Calu3 (cell line): ENCODE measurements around the gene NRG3. TPM values are rescaled to one million over a fixed set of nuclear protein-coding genes. Genes with fewer than 3 reads are reported as not detected.

Experiments
- BruUV-seq: library from RNA; stranded (reverse); fragments of 400-500 nt; replicated peaks from 2 replicates; lab custom pipeline; 2021; lab: Mats Ljungman, UMichigan
- CTCF ChIA-PET: fragments of 300-600 bp; sonication (Branson Sonifier 250); formaldehyde crosslinking; loops from one replicate; lab custom pipeline; 2022; ENCODE audit warnings: antibody characterized with exemption; lab: Charles Lee
- DNase-seq: peaks from one replicate; pipeline ENCODE4 v3.0.0; 2022
- H3K27ac Mint-ChIP-seq: one replicate; pipeline ENCODE4 v1.8.0; 2022; ENCODE audit warnings: mixed read lengths; ENCODE audit not compliant: unreplicated experiment
- H3K27me3 Mint-ChIP-seq: one replicate; pipeline ENCODE4 v1.8.0; 2022; ENCODE audit warnings: mixed read lengths; ENCODE audit not compliant: unreplicated experiment
- H3K36me3 Mint-ChIP-seq: one replicate; pipeline ENCODE4 v1.8.0; 2022; ENCODE audit warnings: mild to moderate bottlenecking, moderate library complexity, mixed read lengths; ENCODE audit not compliant: insufficient read depth, unreplicated experiment
- H3K4me1 Mint-ChIP-seq: one replicate; pipeline ENCODE4 v1.8.0; 2022; ENCODE audit warnings: mild to moderate bottlenecking, low read depth, mixed read lengths; ENCODE audit not compliant: unreplicated experiment
- H3K4me3 Mint-ChIP-seq: one replicate; pipeline ENCODE4 v1.8.0; 2022; ENCODE audit warnings: mild to moderate bottlenecking, low read depth, moderate library complexity, mixed read lengths; ENCODE audit not compliant: unreplicated experiment
- H3K9me3 Mint-ChIP-seq: one replicate; pipeline ENCODE4 v1.8.0; 2022; ENCODE audit warnings: low read depth, mixed read lengths; ENCODE audit not compliant: unreplicated experiment
- CTCF ChIP-seq: fragments of 200-600 bp; IDR thresholded peaks from one replicate; pipeline ENCODE4 v1.8.0; 2022; ENCODE audit warnings: antibody characterized with exemption; ENCODE audit not compliant: unreplicated experiment
- intact Hi-C: fragments of 100-400 bp; cut with micrococcal nuclease; formaldehyde crosslinking; loops from one replicate; pipeline ENCODE4 v1.10.0; 2022; ENCODE audit not compliant: unreplicated experiment
- total RNA-seq: library from RNA; stranded (reverse); gene quantifications from 2 replicates; pipeline ENCODE4 v1.2.3, GENCODE V29; 2022

The NRG3 gene
- total RNA-seq, 1 experiment from 2014 or later, result 46.3 TPM

DNA sequence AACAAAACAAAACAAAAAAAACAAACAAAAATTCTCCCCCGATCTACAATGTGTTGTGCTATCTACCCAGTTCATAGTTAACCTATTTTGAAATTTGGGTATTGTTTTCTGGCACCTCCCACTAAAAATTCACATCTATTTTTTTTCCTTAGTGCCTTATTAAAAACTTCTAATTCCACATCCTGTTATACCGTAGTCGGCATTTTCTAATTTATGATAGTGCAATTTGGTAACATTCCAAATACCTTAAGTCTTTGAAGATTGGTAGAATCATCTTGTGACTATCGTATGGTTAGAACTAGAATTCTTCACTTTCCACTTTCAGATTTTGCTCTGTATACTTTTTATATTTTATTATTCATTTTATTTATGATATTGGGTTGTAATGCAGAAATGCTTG lies 4.5 kb upstream of the NRG3 start:
- no TSS peak for BruUV-seq
- Mint-ChIP-seq H3K4me1 (peaks cover 65% of the 10 kb centered on the region), H3K9me3 (no peaks in the 10 kb centered on the region), H3K27ac (no peak overlapping the region), H3K27me3 (no peaks in the 10 kb centered on the region), H3K36me3 (peaks cover 46% of the 10 kb centered on the region), H3K4me3 (no peak overlapping the region)
- intact Hi-C loops, result no loop called here
- CTCF ChIA-PET, result no interaction called here
- no peak for TF ChIP-seq CTCF
- DNase-seq, result no peak

DNA sequence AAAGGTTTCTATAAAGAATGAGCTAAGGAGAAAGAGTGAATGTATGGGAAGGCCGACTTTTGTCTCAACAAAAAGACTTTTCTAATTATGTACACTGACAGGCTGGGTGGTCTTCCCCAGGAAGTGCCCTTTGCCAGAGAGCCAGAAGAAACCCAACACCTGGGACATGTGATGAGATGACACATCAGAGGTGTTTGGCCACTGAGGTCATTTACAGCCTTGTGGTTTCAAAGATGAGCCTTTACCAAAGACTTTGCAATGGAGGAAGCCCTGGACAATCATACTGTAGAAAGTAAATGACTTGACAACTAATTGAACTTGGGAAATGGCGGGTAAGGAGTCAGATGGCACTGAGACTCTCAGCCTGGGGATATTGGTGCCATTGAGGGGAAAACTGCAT lies 3.4 kb upstream of the NRG3 start:
- no peak for DNase-seq
- Mint-ChIP-seq H3K27me3 (no peaks in the 10 kb centered on the region), H3K4me1 (peaks cover 54% of the 10 kb centered on the region), H3K36me3 (peaks cover 51% of the 10 kb centered on the region), H3K27ac (peak overlapping the region; percentile 71), H3K4me3 (no peak overlapping the region), H3K9me3 (no peaks in the 10 kb centered on the region)
- no TSS peak for BruUV-seq
- intact Hi-C loops, result no loop called here
- no peak for TF ChIP-seq CTCF
- CTCF ChIA-PET, result interaction anchor here (0.9 kb wide), 1 partner anchor 9 kb away, joined by 3 read pairs; no protein-coding TSS in a partner anchor

GRCh38 chr10:81872206-81872862 lies 2.7 kb upstream of the NRG3 start:
- peak overlapping the region; percentile 33 for H3K4me3 Mint-ChIP-seq
- CTCF ChIA-PET, result interaction anchor here (0.5 to 0.9 kb wide), 2 partner anchors 8 to 1063 kb away, joined by 3 read pairs; no protein-coding TSS in a partner anchor
- peaks cover 52% of the 10 kb centered on the region for H3K36me3 Mint-ChIP-seq
- peak; percentile 55 for DNase-seq
- H3K27me3 Mint-ChIP-seq, result no peaks in the 10 kb centered on the region
- no TSS peak for BruUV-seq
- H3K9me3 Mint-ChIP-seq, result no peaks in the 10 kb centered on the region
- intact Hi-C loops, result no loop called here
- TF ChIP-seq CTCF, result no peak
- peak overlapping the region; percentile 71 for H3K27ac Mint-ChIP-seq
- peaks cover 46% of the 10 kb centered on the region for H3K4me1 Mint-ChIP-seq

DNA sequence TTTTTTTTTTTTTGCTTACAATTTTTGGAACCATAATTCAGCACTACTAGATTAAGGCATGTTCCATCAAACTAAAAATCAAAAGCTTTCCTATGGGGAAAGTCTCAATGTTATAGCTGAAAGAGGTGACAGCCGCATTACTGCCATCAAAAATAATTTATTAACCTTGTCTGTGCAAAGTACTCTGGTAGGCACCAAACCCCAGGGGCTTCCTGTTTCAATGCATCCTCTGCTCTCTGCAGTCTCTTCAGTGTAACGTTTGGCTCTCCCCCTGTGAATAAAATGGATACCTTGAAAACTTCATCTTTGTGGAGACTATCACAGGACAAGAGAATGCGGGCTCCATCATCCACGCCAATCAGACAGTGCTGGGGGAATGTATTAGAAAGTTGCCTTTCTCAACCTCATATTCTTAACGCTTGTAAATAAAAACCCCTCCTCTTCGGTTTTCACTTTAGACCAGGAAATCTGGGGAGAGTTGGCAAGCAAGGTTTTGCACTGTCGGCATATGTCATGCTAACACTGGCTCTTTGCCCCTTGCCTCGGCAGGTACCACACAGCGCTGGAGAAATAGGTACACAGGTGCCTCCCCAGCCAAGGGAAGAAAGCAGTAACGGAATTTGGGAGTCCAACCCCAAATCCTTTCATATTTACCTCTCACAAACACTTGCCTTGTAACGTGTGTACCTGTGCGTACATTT lies 1.6 kb upstream of the NRG3 start:
- no peak for DNase-seq
- CTCF ChIA-PET, result no interaction called here
- H3K4me3 Mint-ChIP-seq, result peak overlapping the region; percentile 88
- intact Hi-C loops, result no loop called here
- TSS peak; percentile 29 for BruUV-seq
- peaks cover 59% of the 10 kb centered on the region for H3K36me3 Mint-ChIP-seq
- no peak overlapping the region for H3K27ac Mint-ChIP-seq
- no peaks in the 10 kb centered on the region for H3K9me3 Mint-ChIP-seq
- no peak for TF ChIP-seq CTCF
- no peaks in the 10 kb centered on the region for H3K27me3 Mint-ChIP-seq
- peaks cover 38% of the 10 kb centered on the region for H3K4me1 Mint-ChIP-seq
